H9 (cell line): ENCODE measurements around the gene SRSF12. TPM values are rescaled to one million over a fixed set of nuclear protein-coding genes. Genes with fewer than 3 reads are reported as not detected.
"Not testable (repeated sequence)": the region's sequence is repeated elsewhere in the genome, so short reads cannot be mapped to it uniquely, and the experiment has no call there.

ENCODE experiments used
- DNase-seq: peaks from one replicate; pipeline ENCODE4 v3.0.0-alpha.2; 2017
- H2AFZ ChIP-seq: one replicate; pipeline ENCODE4 v1.6.1; 2013; ENCODE audit warnings: mild to moderate bottlenecking, low read length, control low read depth, moderate library complexity
- H2AK5ac ChIP-seq: 2 replicates; pipeline ENCODE4 v1.6.1; 2013; ENCODE audit warnings: low read length, control low read depth, mixed read lengths; ENCODE audit not compliant: insufficient read length
- H2BK120ac ChIP-seq: one replicate; pipeline ENCODE4 v1.6.1; 2013; ENCODE audit warnings: low read depth, mild to moderate bottlenecking, low read length, control low read depth, inconsistent platforms; ENCODE audit not compliant: poor library complexity, severe bottlenecking
- H2BK12ac ChIP-seq: 2 replicates; pipeline ENCODE4 v1.6.1; 2013; ENCODE audit warnings: low read length, control low read depth, mixed read lengths, low read depth; ENCODE audit not compliant: insufficient read length
- H2BK15ac ChIP-seq: 2 replicates; pipeline ENCODE4 v1.6.1; 2013; ENCODE audit warnings: low read depth, low read length, control low read depth
- H2BK20ac ChIP-seq: one replicate; pipeline ENCODE4 v1.6.1; 2013; ENCODE audit warnings: low read depth, mild to moderate bottlenecking, low read length, control low read depth, inconsistent platforms; ENCODE audit not compliant: poor library complexity, severe bottlenecking
- H2BK5ac ChIP-seq: 2 replicates; pipeline ENCODE4 v1.6.1; 2013; ENCODE audit warnings: low read length, control low read depth, mixed read lengths; ENCODE audit not compliant: insufficient read length
- H3K14ac ChIP-seq: 2 replicates; pipeline ENCODE4 v1.6.1; 2013; ENCODE audit warnings: low read length, control low read depth; ENCODE audit not compliant: insufficient read depth
- H3K18ac ChIP-seq: 2 replicates; pipeline ENCODE4 v1.6.1; 2013; ENCODE audit warnings: low read depth, mild to moderate bottlenecking, mixed read lengths, low read length, control low read depth; ENCODE audit not compliant: insufficient read length
- H3K23ac ChIP-seq: 2 replicates; pipeline ENCODE4 v1.6.1; 2013; ENCODE audit warnings: low read length, control low read depth, mixed read lengths, low read depth; ENCODE audit not compliant: insufficient read length
- H3K23me2 ChIP-seq: 2 replicates; pipeline ENCODE4 v1.6.1; 2013; ENCODE audit warnings: low read depth, mild to moderate bottlenecking, mixed read lengths, low read length, control low read depth; ENCODE audit not compliant: insufficient read length, poor library complexity, severe bottlenecking
- H3K27ac ChIP-seq: 2 replicates; pipeline ENCODE4 v1.5.1; 2013; ENCODE audit warnings: low read length, control low read depth, mixed read lengths, low read depth; ENCODE audit not compliant: insufficient read length
- H3K27me3 ChIP-seq: 2 replicates; pipeline ENCODE4 v1.6.1; 2013; ENCODE audit warnings: low read length, control low read depth, inconsistent platforms; ENCODE audit not compliant: insufficient read depth
- H3K4ac ChIP-seq: 2 replicates; pipeline ENCODE4 v1.6.1; 2013; ENCODE audit warnings: low read depth, mild to moderate bottlenecking, control low read depth, inconsistent platforms, low read length, moderate library complexity
- H3K4me1 ChIP-seq: 2 replicates; pipeline ENCODE4 v1.6.1; 2013; ENCODE audit warnings: low read length, control low read depth, inconsistent platforms; ENCODE audit not compliant: insufficient read depth
- H3K4me2 ChIP-seq: 2 replicates; pipeline ENCODE4 v1.6.1; 2013; ENCODE audit warnings: low read length, control low read depth, mixed read lengths; ENCODE audit not compliant: insufficient read length, insufficient read depth
- H3K56ac ChIP-seq: 2 replicates; pipeline ENCODE4 v1.6.1; 2013; ENCODE audit warnings: low read depth, mild to moderate bottlenecking, mixed read lengths, low read length, control low read depth; ENCODE audit not compliant: insufficient read length
- H3K79me1 ChIP-seq: 2 replicates; pipeline ENCODE4 v1.6.1; 2013; ENCODE audit warnings: low read depth, mild to moderate bottlenecking, moderate library complexity, low read length, control low read depth, inconsistent platforms; ENCODE audit not compliant: insufficient read depth, poor library complexity, severe bottlenecking
- H3K79me2 ChIP-seq: 2 replicates; pipeline ENCODE4 v1.6.1; 2013; ENCODE audit warnings: low read length, control low read depth, inconsistent platforms; ENCODE audit not compliant: insufficient read depth
- H3K9ac ChIP-seq: 2 replicates; pipeline ENCODE4 v1.6.1; 2013; ENCODE audit warnings: low read length, control low read depth, mixed read lengths; ENCODE audit not compliant: insufficient read length; ENCODE audit errors: extremely low read depth
- H3K9me3 ChIP-seq: one replicate; pipeline ENCODE4 v1.6.1; 2013; ENCODE audit warnings: low read depth, low read length, inconsistent platforms; ENCODE audit not compliant: control insufficient read depth
- H3T11ph ChIP-seq: one replicate; pipeline ENCODE4 v1.6.1; 2013; ENCODE audit warnings: mild to moderate bottlenecking, low read length, control low read depth, inconsistent platforms
- H4K20me1 ChIP-seq: one replicate; pipeline ENCODE4 v1.6.1; 2013; ENCODE audit not compliant: control insufficient read depth, insufficient read length, insufficient read depth
- H4K5ac ChIP-seq: 2 replicates; pipeline ENCODE4 v1.6.1; 2013; ENCODE audit warnings: low read depth, mild to moderate bottlenecking, mixed read lengths, low read length, control low read depth; ENCODE audit not compliant: insufficient read length
- H4K8ac ChIP-seq: replicated peaks from 2 replicates; pipeline ENCODE4 v1.6.1; 2013; ENCODE audit warnings: low read length, control low read depth, mixed read lengths, low read depth; ENCODE audit not compliant: insufficient read length
- H4K91ac ChIP-seq: 2 replicates; pipeline ENCODE4 v1.6.1; 2013; ENCODE audit warnings: low read depth, mild to moderate bottlenecking, moderate library complexity, mixed read lengths, low read length, control low read depth; ENCODE audit not compliant: insufficient read length
- H3K27ac Mint-ChIP-seq, 3 experiments: 2 replicates in 2 of 3; 3 replicates in 1 of 3; pipeline ENCODE4 v1.8.0; 2020 to 2021; ENCODE audit warnings: mixed read lengths in 3 of 3, mild to moderate bottlenecking in 1 of 3, moderate library complexity in 1 of 3
- H3K27me3 Mint-ChIP-seq: 2 replicates; pipeline ENCODE4 v1.8.0; 2021; ENCODE audit warnings: low read depth, mild to moderate bottlenecking, moderate library complexity, mixed read lengths
- H3K36me3 Mint-ChIP-seq, 3 experiments: 2 replicates in 2 of 3; 3 replicates in 1 of 3; pipeline ENCODE4 v1.8.0; 2020 to 2021; ENCODE audit warnings: low read depth in 3 of 3, mixed read lengths in 3 of 3; ENCODE audit not compliant: insufficient read depth in 1 of 3
- H3K4me1 Mint-ChIP-seq, 2 experiments: 2 replicates each; pipeline ENCODE4 v1.8.0; 2020; ENCODE audit warnings: mixed read lengths in 2 of 2
- H3K4me3 Mint-ChIP-seq, 2 experiments: 2 replicates in 1 of 2; 3 replicates in 1 of 2; pipeline ENCODE4 v1.8.0; 2020 to 2021; ENCODE audit warnings: mild to moderate bottlenecking in 2 of 2, mixed read lengths in 2 of 2, moderate library complexity in 1 of 2
- H3K9me3 Mint-ChIP-seq, 2 experiments: 2 replicates in 1 of 2; 3 replicates in 1 of 2; pipeline ENCODE4 v1.8.0; 2020; ENCODE audit warnings: mild to moderate bottlenecking in 2 of 2, mixed read lengths in 2 of 2, moderate library complexity in 1 of 2
- CTCF ChIP-seq: fragments of 200-600 bp; sonication (generic); conservative IDR thresholded peaks from 3 replicates; pipeline ENCODE4 v1.8.0; 2021; ENCODE audit warnings: antibody characterized with exemption, mild to moderate bottlenecking
- WGBS: extraction: QIAGEN DNeasy Blood & Tissue Kit; methylation state at CpG from one replicate; pipeline ENCODE4 v1.1.7; 2013; ENCODE audit warnings: missing lambda C conversion rate, low lambda C conversion rate, mixed read lengths; ENCODE audit not compliant: insufficient read length; ENCODE audit errors: extremely low coverage; 5-methylcytosine and 5-hydroxymethylcytosine counted together
- total RNA-seq: library from RNA; stranded (reverse); gene quantifications from 2 replicates; pipeline ENCODE4 v1.2.1, GENCODE V29; 2021

SRSF12 gene
- total RNA-seq, 1 experiment from 2014 or later = 7.6 TPM

GRCh38 chr6:89066940-89067646, 50.8 kb downstream of the SRSF12 start:
- Histone ChIP-seq H2BK120ac (no peak overlapping the region), H4K8ac (no peak overlapping the region), H4K20me1 (no peaks in the 10 kb centered on the region), H3K27ac (no peak overlapping the region), H3K14ac (no peak overlapping the region), H3K9me3 (no peaks in the 10 kb centered on the region), H2BK15ac (no peak overlapping the region), H3K18ac (no peak overlapping the region), H2AFZ (no peak overlapping the region), H3K56ac (no peak overlapping the region), H3K23ac (no peak overlapping the region), H3K9ac (no peak overlapping the region), H3K79me2 (no peaks in the 10 kb centered on the region), H3K4me2 (no peak overlapping the region), H3K27me3 (no peaks in the 10 kb centered on the region), H3T11ph (no peak overlapping the region), H2BK12ac (no peak overlapping the region), H2BK5ac (no peak overlapping the region), H4K5ac (no peak overlapping the region), H4K91ac (no peak overlapping the region), H3K4me1 (no peaks in the 10 kb centered on the region), H2AK5ac (no peak overlapping the region), H2BK20ac (no peak overlapping the region), H3K79me1 (no peaks in the 10 kb centered on the region), H3K23me2 (no peaks in the 10 kb centered on the region), H3K4ac (no peak overlapping the region)
- H3K36me3 Mint-ChIP-seq = no peaks in the 10 kb centered on the region; a peak in 2 of 7 replicates
- H3K4me1 Mint-ChIP-seq = peaks cover 7 to 8% of the 10 kb centered on the region in 2 experiments
- no CpG with 5 or more reads among the region's 4 CpGs for WGBS
- H3K4me3 Mint-ChIP-seq = no peak overlapping the region
- H3K27ac Mint-ChIP-seq = peak overlapping the region in 1 of 3 experiments; percentile 29; a peak in 2 of 7 replicates
- DNase-seq = no peak
- H3K27me3 Mint-ChIP-seq = peaks cover 7% of the 10 kb centered on the region; the same call in 1 of the 2 replicates
- peaks cover 0 to 6% of the 10 kb centered on the region in 2 experiments; a peak in 4 of 5 replicates for H3K9me3 Mint-ChIP-seq
- no peak for TF ChIP-seq CTCF

- not testable (repeated sequence) for H3K79me2 ChIP-seq, H2BK120ac ChIP-seq, H2BK5ac ChIP-seq, H3K79me1 ChIP-seq, H2AFZ ChIP-seq, H2BK20ac ChIP-seq, H3K9ac ChIP-seq, H3K4me3 Mint-ChIP-seq, H3K4me1 ChIP-seq, H3K56ac ChIP-seq, H3K27ac Mint-ChIP-seq, H3K27ac ChIP-seq, H3K23ac ChIP-seq, H3K4me2 ChIP-seq, H3K4me1 Mint-ChIP-seq, H3K27me3 ChIP-seq, H3K9me3 ChIP-seq, H4K8ac ChIP-seq, H2AK5ac ChIP-seq, H3K14ac ChIP-seq, H4K20me1 ChIP-seq, H3K18ac ChIP-seq, H3K9me3 Mint-ChIP-seq, H4K91ac ChIP-seq, H2BK15ac ChIP-seq, H3K4ac ChIP-seq, H3K23me2 ChIP-seq, DNase-seq, H3T11ph ChIP-seq, H3K27me3 Mint-ChIP-seq, H4K5ac ChIP-seq, H3K36me3 Mint-ChIP-seq, H2BK12ac ChIP-seq
- no CpG with 5 or more reads among the region's 9 CpGs for WGBS
Observed at GRCh38 chr6:89066121-89066520, 51.8 kb downstream of the SRSF12 start.
